K562 (cell line): ENCODE data around the gene E2F2. TPM values are rescaled to one million over a fixed set of nuclear protein-coding genes. Genes with fewer than 3 reads are reported as not detected.

Source experiments
- ATAC-seq: fragments of 200-7000 bp; cut with Tn5 transposase; 3 replicates; pipeline ENCODE4 v1.9.1; 2020; ENCODE audit warnings: moderate library complexity
- BruUV-seq: library from RNA; stranded (reverse); fragments of 400-500 nt; replicated peaks from 2 replicates; lab custom pipeline; 2021; lab: Mats Ljungman, UMichigan
- CTCF ChIA-PET: fragments of 300-600 bp; formaldehyde crosslinking; extraction: SDS; loops from one replicate; lab custom pipeline; 2021; ENCODE audit warnings: low intra/inter-chr PET ratio; lab: Yijun Ruan, JAX
- POLR2A ChIA-PET: fragments of 300-600, 350-650 bp; sonication (Branson Sonifier 250); formaldehyde crosslinking; extraction: SDS; loops from one replicate; lab custom pipeline; 2021; ENCODE audit warnings: antibody characterized with exemption, inconsistent platforms; lab: Yijun Ruan, JAX
- DNase-seq, 4 experiments: peaks; one replicate each; pipeline versions ENCODE4 v3.0.0 to v3.0.0-alpha.2; 2011 to 2018; ENCODE audit warnings: low spot score in 3 of 4, mixed read lengths in 3 of 4; ENCODE audit errors: extremely low read depth in 1 of 4
- FAIRE-seq: peaks from 2 replicates; lab custom pipeline; 2011; peaks lifted over from hg19 to GRCh38; lab: Jason Lieb, UNC
- H2AFZ ChIP-seq: 2 replicates; pipeline ENCODE4 v1.6.0; 2011; ENCODE audit warnings: low read depth, low read length, control low read depth, inconsistent platforms
- H3K27ac ChIP-seq: fragments of 200-600 bp; 3 replicates; pipeline ENCODE4 v1.8.0; 2011; ENCODE audit warnings: low read depth, mild to moderate bottlenecking, control low read depth, inconsistent platforms, low read length, moderate library complexity, mixed read lengths; ENCODE audit errors: extremely low read depth
- H3K27me3 ChIP-seq, 2 experiments: fragments of 300-600 bp in 1 of 2; 2 replicates in 1 of 2; 3 replicates in 1 of 2; pipeline versions ENCODE4 v1.6.0 to v1.8.0; 2011; ENCODE audit warnings: inconsistent platforms in 2 of 2, low read length in 2 of 2, mild to moderate bottlenecking in 1 of 2, mixed read lengths in 1 of 2, moderate library complexity in 1 of 2; ENCODE audit not compliant: control insufficient read depth in 2 of 2, insufficient read depth in 2 of 2
- H3K36me3 ChIP-seq: fragments of 300-600 bp; 3 replicates; pipeline ENCODE4 v1.8.0; 2011; ENCODE audit warnings: mild to moderate bottlenecking, low read length, inconsistent platforms; ENCODE audit not compliant: control insufficient read depth, insufficient read depth
- H3K4me1 ChIP-seq, 2 experiments: fragments of 200-600 bp in 1 of 2; replicated peaks in 1 of 2; 2 replicates in 1 of 2; 3 replicates in 1 of 2; pipeline versions ENCODE4 v1.5.1 to v1.8.0; 2011; ENCODE audit warnings: inconsistent platforms in 2 of 2, low read length in 2 of 2, mild to moderate bottlenecking in 1 of 2, mixed read lengths in 1 of 2, moderate library complexity in 1 of 2; ENCODE audit not compliant: control insufficient read depth in 2 of 2, insufficient read depth in 2 of 2
- H3K4me2 ChIP-seq: 2 replicates; pipeline ENCODE4 v1.6.1; 2011; ENCODE audit warnings: low read length, control low read depth, inconsistent platforms, mixed read lengths; ENCODE audit not compliant: insufficient read depth
- H3K4me3 ChIP-seq: fragments of 200-600 bp; sonication (generic), shearing (Covaris generic); 2 replicates; pipeline ENCODE4 v1.5.1; 2016; ENCODE audit warnings: control low read depth, inconsistent platforms
- H3K79me2 ChIP-seq: fragments of 200-600 bp; 3 replicates; pipeline ENCODE4 v1.8.0; 2011; ENCODE audit warnings: low read length, inconsistent platforms; ENCODE audit not compliant: control insufficient read depth, insufficient read depth
- H3K9ac ChIP-seq, 2 experiments: 2 replicates each; pipeline versions ENCODE4 v1.6.0 to v1.6.1; 2011; ENCODE audit warnings: low read depth in 2 of 2, low read length in 2 of 2, control low read depth in 1 of 2, inconsistent platforms in 1 of 2, mild to moderate bottlenecking in 1 of 2, mixed read lengths in 1 of 2; ENCODE audit not compliant: insufficient read depth in 1 of 2
- H3K9me1 ChIP-seq: one replicate; pipeline ENCODE4 v1.6.0; 2011; ENCODE audit warnings: inconsistent platforms, mild to moderate bottlenecking, low read length, moderate library complexity; ENCODE audit not compliant: control insufficient read depth, insufficient read depth
- H3K9me3 ChIP-seq: replicated peaks from 2 replicates; pipeline ENCODE4 v1.5.1; 2011; ENCODE audit warnings: low read depth, low read length, inconsistent platforms; ENCODE audit not compliant: control insufficient read depth, insufficient read depth
- H4K20me1 ChIP-seq: replicated peaks from 2 replicates; pipeline ENCODE4 v1.6.1; 2011; ENCODE audit warnings: low read length, inconsistent platforms, mixed read lengths; ENCODE audit not compliant: control insufficient read depth, insufficient read depth
- CUX1 ChIP-seq: fragments of 200-800 bp; sonication (Bioruptor generic); IDR thresholded peaks from 2 replicates; pipeline ENCODE4 v1.6.1; 2016; ENCODE audit warnings: missing genetic modification characterization, missing compliant biosample characterization
- FOXP4 ChIP-seq: sonication (generic); formaldehyde crosslinking; IDR thresholded peaks from 2 replicates; pipeline ENCODE4 v1.8.0; 2022; ENCODE audit warnings: mild to moderate bottlenecking, missing genetic modification reagents, borderline replicate concordance
- PRPF4 ChIP-seq: fragments of 200-400 bp; formaldehyde crosslinking; IDR thresholded peaks from one replicate; pipeline ENCODE4 v1.6.1; 2017; ENCODE audit warnings: low read length, low read depth, mild to moderate bottlenecking; ENCODE audit not compliant: insufficient read depth, poor library complexity, severe bottlenecking
- RBM15 ChIP-seq: fragments of 200-400 bp; formaldehyde crosslinking; IDR thresholded peaks from 2 replicates; pipeline ENCODE4 v1.6.1; 2018; ENCODE audit warnings: mild to moderate bottlenecking, low read length, moderate library complexity; ENCODE audit not compliant: insufficient read depth
- ZNF263 ChIP-seq: sonication (generic); formaldehyde crosslinking; IDR thresholded peaks from 2 replicates; pipeline ENCODE4 v1.8.0; 2022; ENCODE audit warnings: mild to moderate bottlenecking, missing genetic modification reagents, borderline replicate concordance
- ZNF431 ChIP-seq: sonication (generic); formaldehyde crosslinking; IDR thresholded peaks from 2 replicates; pipeline ENCODE4 v1.8.0; 2022; ENCODE audit warnings: mild to moderate bottlenecking, missing genetic modification reagents
- ZNF583 ChIP-seq: fragments of 250-450 bp; sonication (Bioruptor Pico); IDR thresholded peaks from 2 replicates; pipeline ENCODE4 v1.4.0; 2020
- WGBS: fragments of 100-300 bp; shearing (Covaris generic); methylation state at CpG from one replicate; pipeline ENCODE4 v1.1.6; 2016; ENCODE audit warnings: low coverage, mixed read lengths; ENCODE audit not compliant: insufficient coverage; ENCODE audit errors: missing lambda C conversion rate; 5-methylcytosine and 5-hydroxymethylcytosine counted together
- in situ Hi-C: fragments of 300-500 bp; cut with MboI; formaldehyde crosslinking; loops from 4 replicates; pipeline ENCODE4 v1.15.0; 2018; ENCODE audit warnings: inconsistent platforms, mixed read lengths
- intact Hi-C: fragments of 100-400 bp; cut with micrococcal nuclease; formaldehyde crosslinking; loops from 2 replicates; pipeline ENCODE4 v1.14.2; 2022
- polyA plus RNA-seq, 8 experiments: library from polyadenylated mRNA; depleted of rRNA in 4 of 8; stranded (reverse) in 5 of 8; unstranded in 3 of 8; fragments of >200 nt; fragmentation: Nextera tagmentation in 2 of 8; fragmentation: Illumina TruSeq in 1 of 8; extraction: Ambion mirVana in 2 of 8; extraction: Trizol in 1 of 8; gene quantifications; 2 replicates each; pipeline versions ENCODE4 v1.2.1 to v1.2.3, GENCODE V29; 2011 to 2014; ENCODE audit warnings: inconsistent platforms in 1 of 8, missing spikeins in 1 of 8
- total RNA-seq, 7 experiments: library from RNA; depleted of rRNA in 6 of 7; stranded (reverse); fragments of >200 nt in 6 of 7; fragmentation: Illumina TruSeq in 2 of 7; extraction: Trizol in 2 of 7; gene quantifications; 2 replicates each; pipeline versions ENCODE4 v1.2.1 to v1.2.3, GENCODE V29; 2011 to 2021; ENCODE audit warnings: low replicate concordance in 1 of 7

E2F2 gene
- total and polyA plus RNA-seq, 9 of the 15 experiments (the other 6 are each of a cell fraction or from before 2014, with no cell fraction given) = 3.1 to 25.3 (median 11.4) TPM

- TF ChIP-seq FOXP4 = no peak
Measured at GRCh38 chr1:23565776-23566175, 34.7 kb upstream of the E2F2 start (continued).

- no peak for DNase-seq
- no peak overlapping the region for H3K4me2 ChIP-seq
- no peak for ATAC-seq
- no peaks in the 10 kb centered on the region for H3K9me1 ChIP-seq
- ChIA-PET POLR2A (interaction anchor here (0.8 to 1.6 kb wide), 4 partner anchors 8 to 127 kb away, joined by 3 read pairs; partner anchors contain the start of gene RPL11), CTCF (interaction anchor here (0.7 kb wide), 1 partner anchor 553 kb away, joined by 6 read pairs; no protein-coding TSS in a partner anchor)
- no peak for FAIRE-seq
- H3K9me3 ChIP-seq = no peaks in the 10 kb centered on the region
- no peak overlapping the region for H3K9ac ChIP-seq
- H3K27ac ChIP-seq = no peak overlapping the region
- no peaks in the 10 kb centered on the region for H3K36me3 ChIP-seq
- H3K4me1 ChIP-seq = peaks cover 48 to 57% of the 10 kb centered on the region in 2 experiments
- 20% methylated on average over 10 of the region's 10 CpGs for WGBS
- no peak overlapping the region for H3K4me3 ChIP-seq
- BruUV-seq = no TSS peak
- peak overlapping the region; percentile 42; the same call in 1 of the 2 replicates for H2AFZ ChIP-seq
- H3K27me3 ChIP-seq = no peaks in the 10 kb centered on the region
- intact Hi-C loops (no loop called here), in situ Hi-C loops (no loop called here)
- no peaks in the 10 kb centered on the region for H3K79me2 ChIP-seq
- no peaks in the 10 kb centered on the region for H4K20me1 ChIP-seq
- no peak for TF ChIP-seq CUX1 (CRISPR knock-in tag)
- no peak for TF ChIP-seq ZNF583 (CRISPR knock-in tag)
- TF ChIP-seq RBM15 = no peak
- TF ChIP-seq ZNF431 = no peak
- TF ChIP-seq PRPF4 = no peak
- no peak for TF ChIP-seq ZNF263 (CRISPR knock-in tag)
Measured at GRCh38 chr1:23564529-23565122, 33.6 kb upstream of the E2F2 start.
